ENCODE measurements around the gene IL4R.

The IL4R gene

GRCh38 chr16:27384425-27384824, 70.7 kb downstream of the IL4R start:
- no peak overlapping the region for H2AK5ac ChIP-seq (ENCODE audit: low read length, severe bottlenecking)
- no peak overlapping the region for H3K27ac ChIP-seq (ENCODE audit: low read length, poor library complexity, severe bottlenecking)
- no peaks in the 10 kb centered on the region for H3K4me1 ChIP-seq (ENCODE audit: control insufficient read depth, insufficient read depth, low read depth, low read length)
- no peak overlapping the region for H4K91ac ChIP-seq (ENCODE audit: low read length)
- peaks cover 30 to 49% of the 10 kb centered on the region in 2 experiments for H3K27me3 ChIP-seq (ENCODE audit: control insufficient read depth in 1 of 2, insufficient read depth in 1 of 2, low read length in 2 of 2)
- no peak overlapping the region for H3K4ac ChIP-seq (ENCODE audit: low read depth in 1 of 2, low read length in 2 of 2)
- WGBS, result 86% methylated on average over 5 of the region's 5 CpGs
- no peak overlapping the region for H4K8ac ChIP-seq (ENCODE audit: low read length)
- no peak overlapping the region for H2AFZ ChIP-seq (ENCODE audit: low read depth, low read length)
- H3K23ac ChIP-seq (ENCODE audit: low read length in 2 of 2), result no peak overlapping the region
- no peak overlapping the region for H2BK5ac ChIP-seq (ENCODE audit: low read depth, low read length, poor library complexity, severe bottlenecking)
- H2BK12ac ChIP-seq (ENCODE audit: low read length in 2 of 2), result no peak overlapping the region
- H3K18ac ChIP-seq (ENCODE audit: low read depth in 1 of 2, low read length in 2 of 2), result no peak overlapping the region
- H3K4me2 ChIP-seq (ENCODE audit: low read length, poor library complexity, severe bottlenecking), result no peak overlapping the region
- no peak overlapping the region for H2BK15ac ChIP-seq (ENCODE audit: low read depth, poor library complexity, severe bottlenecking)
- no peak overlapping the region for H3K4me3 ChIP-seq (ENCODE audit: insufficient read depth in 1 of 2, low read depth in 1 of 2, low read length in 2 of 2)
- H3K79me1 ChIP-seq (replicated peaks; ENCODE audit: low read length, poor library complexity, severe bottlenecking), result no peaks in the 10 kb centered on the region
- no peak overlapping the region for H3K9ac ChIP-seq (ENCODE audit: low read length)
- H3K9me3 ChIP-seq (ENCODE audit: control insufficient read depth, low read length), result peaks cover 20% of the 10 kb centered on the region
- H3K14ac ChIP-seq (ENCODE audit: low read length in 2 of 2), result no peak overlapping the region
- H2BK120ac ChIP-seq (ENCODE audit: low read depth, low read length), result no peak overlapping the region
- H3K36me3 ChIP-seq (ENCODE audit: control insufficient read depth in 1 of 2, insufficient read depth in 2 of 2, low read depth in 1 of 2, low read length in 2 of 2), result no peaks in the 10 kb centered on the region
- no peak for DNase-seq

DNA sequence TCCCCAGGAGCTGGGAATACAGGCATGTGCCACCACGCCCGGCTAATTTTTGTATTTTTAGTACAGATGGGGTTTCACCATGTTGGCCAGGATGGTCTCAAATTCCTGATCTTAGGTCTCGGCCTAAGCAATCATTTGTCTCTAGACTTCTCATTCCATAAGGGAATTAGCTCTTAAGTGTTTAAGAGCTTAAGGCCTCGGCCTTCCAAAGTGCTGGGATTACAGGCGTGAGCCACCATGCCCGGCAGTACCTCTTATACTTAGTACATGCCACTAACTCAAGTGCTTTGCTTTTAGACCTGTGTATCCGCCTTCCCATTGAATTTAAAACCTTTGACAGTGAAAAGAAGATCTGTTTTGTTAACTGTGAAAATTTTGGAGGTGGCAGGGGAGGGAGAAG, 71.6 kb downstream of the IL4R start:
- H4K91ac ChIP-seq (ENCODE audit: low read length), result no peak overlapping the region
- H3K9ac ChIP-seq (ENCODE audit: low read length), result no peak overlapping the region
- no peak overlapping the region for H3K14ac ChIP-seq (ENCODE audit: low read length in 2 of 2)
- H3K4me3 ChIP-seq (ENCODE audit: insufficient read depth in 1 of 2, low read depth in 1 of 2, low read length in 2 of 2), result no peak overlapping the region
- no peak overlapping the region for H2AFZ ChIP-seq (ENCODE audit: low read depth, low read length)
- no peaks in the 10 kb centered on the region for H3K4me1 ChIP-seq (ENCODE audit: control insufficient read depth, insufficient read depth, low read depth, low read length)
- H3K36me3 ChIP-seq (ENCODE audit: control insufficient read depth in 1 of 2, insufficient read depth in 2 of 2, low read depth in 1 of 2, low read length in 2 of 2), result no peaks in the 10 kb centered on the region
- no peak overlapping the region for H3K27ac ChIP-seq (ENCODE audit: low read length, poor library complexity, severe bottlenecking)
- 76% methylated on average over 5 of the region's 7 CpGs for WGBS
- H2BK5ac ChIP-seq (ENCODE audit: low read depth, low read length, poor library complexity, severe bottlenecking), result no peak overlapping the region
- no peak overlapping the region for H2AK5ac ChIP-seq (ENCODE audit: low read length, severe bottlenecking)
- no peak overlapping the region for H3K23ac ChIP-seq (ENCODE audit: low read length in 2 of 2)
- H2BK15ac ChIP-seq (ENCODE audit: low read depth, poor library complexity, severe bottlenecking), result no peak overlapping the region
- H3K4me2 ChIP-seq (ENCODE audit: low read length, poor library complexity, severe bottlenecking), result no peak overlapping the region
- no peak overlapping the region for H3K18ac ChIP-seq (ENCODE audit: low read depth in 1 of 2, low read length in 2 of 2)
- peaks cover 30 to 49% of the 10 kb centered on the region in 2 experiments for H3K27me3 ChIP-seq (ENCODE audit: control insufficient read depth in 1 of 2, insufficient read depth in 1 of 2, low read length in 2 of 2)
- H2BK120ac ChIP-seq (ENCODE audit: low read depth, low read length), result no peak overlapping the region
- DNase-seq, result no peak
- H3K9me3 ChIP-seq (ENCODE audit: control insufficient read depth, low read length), result peaks cover 20% of the 10 kb centered on the region
- no peak overlapping the region for H3K4ac ChIP-seq (ENCODE audit: low read depth in 1 of 2, low read length in 2 of 2)
- no peak overlapping the region for H2BK12ac ChIP-seq (ENCODE audit: low read length in 2 of 2)
- H4K8ac ChIP-seq (ENCODE audit: low read length), result no peak overlapping the region
- no peaks in the 10 kb centered on the region for H3K79me1 ChIP-seq (replicated peaks; ENCODE audit: low read length, poor library complexity, severe bottlenecking)

DNA sequence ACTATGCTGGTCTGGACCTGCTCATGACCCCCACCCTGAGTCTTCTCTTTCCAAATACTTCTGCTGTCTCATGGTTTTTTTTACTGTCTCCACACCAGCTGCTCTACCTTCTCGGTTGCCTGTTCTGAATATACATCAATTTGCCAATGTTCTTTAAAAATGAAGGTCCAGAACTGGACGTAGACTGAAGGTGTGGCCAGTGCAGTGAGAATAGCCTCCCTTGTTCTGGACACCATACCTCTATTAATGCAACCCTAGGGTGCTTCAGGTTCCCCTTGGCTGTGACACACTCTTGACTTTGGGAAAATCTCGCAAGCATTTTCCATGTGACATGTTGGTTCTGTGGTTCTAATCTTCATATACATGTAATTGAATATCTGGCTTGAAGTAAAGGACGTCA, 72.9 kb downstream of the IL4R start:
- H3K36me3 ChIP-seq (ENCODE audit: control insufficient read depth in 1 of 2, insufficient read depth in 2 of 2, low read depth in 1 of 2, low read length in 2 of 2), result no peaks in the 10 kb centered on the region
- H3K27ac ChIP-seq (ENCODE audit: low read length, poor library complexity, severe bottlenecking), result no peak overlapping the region
- no peak overlapping the region for H3K23ac ChIP-seq (ENCODE audit: low read length in 2 of 2)
- no peak overlapping the region for H3K9ac ChIP-seq (ENCODE audit: low read length)
- DNase-seq, result no peak
- no peak overlapping the region for H2BK120ac ChIP-seq (ENCODE audit: low read depth, low read length)
- no peak overlapping the region for H2BK15ac ChIP-seq (ENCODE audit: low read depth, poor library complexity, severe bottlenecking)
- H3K4me2 ChIP-seq (ENCODE audit: low read length, poor library complexity, severe bottlenecking), result no peak overlapping the region
- peaks cover 20% of the 10 kb centered on the region for H3K9me3 ChIP-seq (ENCODE audit: control insufficient read depth, low read length)
- no peak overlapping the region for H2BK12ac ChIP-seq (ENCODE audit: low read length in 2 of 2)
- H3K4me1 ChIP-seq (ENCODE audit: control insufficient read depth, insufficient read depth, low read depth, low read length), result no peaks in the 10 kb centered on the region
- H3K79me1 ChIP-seq (replicated peaks; ENCODE audit: low read length, poor library complexity, severe bottlenecking), result no peaks in the 10 kb centered on the region
- no peak overlapping the region for H3K4me3 ChIP-seq (ENCODE audit: insufficient read depth in 1 of 2, low read depth in 1 of 2, low read length in 2 of 2)
- H2BK5ac ChIP-seq (ENCODE audit: low read depth, low read length, poor library complexity, severe bottlenecking), result no peak overlapping the region
- H3K18ac ChIP-seq (ENCODE audit: low read depth in 1 of 2, low read length in 2 of 2), result no peak overlapping the region
- H3K14ac ChIP-seq (ENCODE audit: low read length in 2 of 2), result no peak overlapping the region
- H3K27me3 ChIP-seq (ENCODE audit: control insufficient read depth in 1 of 2, insufficient read depth in 1 of 2, low read length in 2 of 2), result peaks cover 27 to 48% of the 10 kb centered on the region in 2 experiments
- no peak overlapping the region for H2AK5ac ChIP-seq (ENCODE audit: low read length, severe bottlenecking)
- no peak overlapping the region for H2AFZ ChIP-seq (ENCODE audit: low read depth, low read length)
- H4K8ac ChIP-seq (ENCODE audit: low read length), result no peak overlapping the region
- no peak overlapping the region for H4K91ac ChIP-seq (ENCODE audit: low read length)
- no peak overlapping the region for H3K4ac ChIP-seq (ENCODE audit: low read depth in 1 of 2, low read length in 2 of 2)
- 94% methylated on average over 3 of the region's 4 CpGs for WGBS

GRCh38 chr16:27387724-27388123, 74.0 kb downstream of the IL4R start:
- H3K18ac ChIP-seq (ENCODE audit: low read depth in 1 of 2, low read length in 2 of 2), result no peak overlapping the region
- H3K9me3 ChIP-seq (ENCODE audit: control insufficient read depth, low read length), result peaks cover 30% of the 10 kb centered on the region
- no CpG with 5 or more reads among the region's 1 CpG for WGBS
- no peak for DNase-seq
- no peak overlapping the region for H3K4me3 ChIP-seq (ENCODE audit: insufficient read depth in 1 of 2, low read depth in 1 of 2, low read length in 2 of 2)
- no peak overlapping the region for H3K23ac ChIP-seq (ENCODE audit: low read length in 2 of 2)
- no peak overlapping the region for H3K4me2 ChIP-seq (ENCODE audit: low read length, poor library complexity, severe bottlenecking)
- no peak overlapping the region for H3K14ac ChIP-seq (ENCODE audit: low read length in 2 of 2)
- no peak overlapping the region for H2BK12ac ChIP-seq (ENCODE audit: low read length in 2 of 2)
- H3K27ac ChIP-seq (ENCODE audit: low read length, poor library complexity, severe bottlenecking), result no peak overlapping the region
- H3K4ac ChIP-seq (ENCODE audit: low read depth in 1 of 2, low read length in 2 of 2), result no peak overlapping the region
- H4K8ac ChIP-seq (ENCODE audit: low read length), result no peak overlapping the region
- no peaks in the 10 kb centered on the region for H3K79me1 ChIP-seq (replicated peaks; ENCODE audit: low read length, poor library complexity, severe bottlenecking)
- H3K4me1 ChIP-seq (ENCODE audit: control insufficient read depth, insufficient read depth, low read depth, low read length), result no peaks in the 10 kb centered on the region
- peaks cover 30 to 43% of the 10 kb centered on the region in 2 experiments for H3K27me3 ChIP-seq (ENCODE audit: control insufficient read depth in 1 of 2, insufficient read depth in 1 of 2, low read length in 2 of 2)
- H3K36me3 ChIP-seq (ENCODE audit: control insufficient read depth in 1 of 2, insufficient read depth in 2 of 2, low read depth in 1 of 2, low read length in 2 of 2), result no peaks in the 10 kb centered on the region
- H2AK5ac ChIP-seq (ENCODE audit: low read length, severe bottlenecking), result no peak overlapping the region
- no peak overlapping the region for H4K91ac ChIP-seq (ENCODE audit: low read length)
- no peak overlapping the region for H2BK5ac ChIP-seq (ENCODE audit: low read depth, low read length, poor library complexity, severe bottlenecking)
- no peak overlapping the region for H3K9ac ChIP-seq (ENCODE audit: low read length)
- H2BK15ac ChIP-seq (ENCODE audit: low read depth, poor library complexity, severe bottlenecking), result no peak overlapping the region
- H2AFZ ChIP-seq (ENCODE audit: low read depth, low read length), result no peak overlapping the region
- H2BK120ac ChIP-seq (ENCODE audit: low read depth, low read length), result no peak overlapping the region
